SK-N-SH treated with all-trans-retinoic acid at 6 μM for 48 hours (cell line): ENCODE results near the gene CUEDC1.
"Not testable (repeated sequence)": the region's sequence is repeated elsewhere in the genome, so short reads cannot be mapped to it uniquely, and the experiment has no call there.

Experiments
- ATAC-seq: fragments of 200-7000 bp; cut with Tn5 transposase; 3 replicates; pipeline ENCODE4 v1.9.1; 2020; ENCODE audit warnings: mild to moderate bottlenecking, moderate library complexity
- BACH2 ChIP-seq: fragments of 250-450 bp; sonication (Bioruptor Pico); IDR thresholded peaks from 2 replicates; pipeline ENCODE4 v1.9.0; 2021; ENCODE audit warnings: mild to moderate bottlenecking, borderline replicate concordance
- CSDC2 ChIP-seq: fragments of 250-450 bp; sonication (Bioruptor Pico); IDR thresholded peaks from 2 replicates; pipeline ENCODE4 v1.5.0; 2020; ENCODE audit warnings: mild to moderate bottlenecking, moderate library complexity
- ESRRG ChIP-seq: fragments of 250-450 bp; sonication (Bioruptor Pico); IDR thresholded peaks from 2 replicates; pipeline ENCODE4 v1.6.1; 2021; ENCODE audit warnings: mild to moderate bottlenecking
- GLIS3 ChIP-seq: fragments of 250-450 bp; sonication (Bioruptor Pico); IDR thresholded peaks from 2 replicates; pipeline ENCODE4 v1.5.0; 2020; ENCODE audit warnings: mild to moderate bottlenecking, moderate library complexity
- OSR1 ChIP-seq: fragments of 250-450 bp; sonication (Bioruptor Pico); IDR thresholded peaks from 2 replicates; pipeline ENCODE4 v1.8.0; 2022; ENCODE audit warnings: moderate library complexity, mild to moderate bottlenecking, inconsistent platforms
- PPARA ChIP-seq: fragments of 250-450 bp; sonication (Bioruptor Pico); IDR thresholded peaks from 2 replicates; pipeline ENCODE4 v1.5.0; 2020; ENCODE audit warnings: mild to moderate bottlenecking, borderline replicate concordance
- RARB ChIP-seq: fragments of 250-450 bp; sonication (Bioruptor Pico); IDR thresholded peaks from 2 replicates; pipeline ENCODE4 v1.8.0; 2021; ENCODE audit warnings: mild to moderate bottlenecking, moderate library complexity
- SNAI2 ChIP-seq: fragments of 250-450 bp; sonication (Bioruptor Pico); IDR thresholded peaks from 2 replicates; pipeline ENCODE4 v1.5.0; 2020; ENCODE audit warnings: mild to moderate bottlenecking, moderate library complexity
- TCF4 ChIP-seq: fragments of 250-450 bp; sonication (Bioruptor Pico); IDR thresholded peaks from 2 replicates; pipeline ENCODE4 v1.8.0; 2021; ENCODE audit warnings: mild to moderate bottlenecking, moderate library complexity, borderline replicate concordance
- ZFP3 ChIP-seq: fragments of 250-450 bp; sonication (Bioruptor Pico); IDR thresholded peaks from 2 replicates; pipeline ENCODE4 v1.5.0; 2020; ENCODE audit warnings: mild to moderate bottlenecking, moderate library complexity
- ZFP30 ChIP-seq: fragments of 450-650 bp; formaldehyde crosslinking; IDR thresholded peaks from 2 replicates; pipeline ENCODE4 v1.5.0; 2022; ENCODE audit warnings: mild to moderate bottlenecking, moderate library complexity
- ZNF565 ChIP-seq: fragments of 450-650 bp; formaldehyde crosslinking; conservative IDR thresholded peaks from 2 replicates; pipeline ENCODE4 v1.5.0; 2020; ENCODE audit warnings: low read depth, mild to moderate bottlenecking, moderate library complexity
- TF ChIP-seq, protein P1 (sequence below): fragments of 250-450 bp; sonication (Bioruptor Pico); IDR thresholded peaks from 2 replicates; pipeline ENCODE4 v1.5.0; 2020; ENCODE audit warnings: mild to moderate bottlenecking, moderate library complexity
- TF ChIP-seq, protein P2 (sequence below): fragments of 250-450 bp; sonication (Bioruptor Pico); IDR thresholded peaks from 2 replicates; pipeline ENCODE4 v1.5.1; 2020; ENCODE audit warnings: low read depth, mild to moderate bottlenecking, moderate library complexity
- TF ChIP-seq, protein P3 (sequence below): fragments of 250-450 bp; sonication (Bioruptor Pico); IDR thresholded peaks from 2 replicates; pipeline ENCODE4 v1.8.0; 2020; ENCODE audit warnings: mild to moderate bottlenecking, moderate library complexity, borderline replicate concordance
- TF ChIP-seq, protein P4 (sequence below): fragments of 250-450 bp; sonication (Bioruptor Pico); IDR thresholded peaks from 2 replicates; pipeline ENCODE4 v1.8.0; 2021; ENCODE audit warnings: low read depth, mild to moderate bottlenecking, moderate library complexity, borderline replicate concordance

Gene CUEDC1

DNA sequence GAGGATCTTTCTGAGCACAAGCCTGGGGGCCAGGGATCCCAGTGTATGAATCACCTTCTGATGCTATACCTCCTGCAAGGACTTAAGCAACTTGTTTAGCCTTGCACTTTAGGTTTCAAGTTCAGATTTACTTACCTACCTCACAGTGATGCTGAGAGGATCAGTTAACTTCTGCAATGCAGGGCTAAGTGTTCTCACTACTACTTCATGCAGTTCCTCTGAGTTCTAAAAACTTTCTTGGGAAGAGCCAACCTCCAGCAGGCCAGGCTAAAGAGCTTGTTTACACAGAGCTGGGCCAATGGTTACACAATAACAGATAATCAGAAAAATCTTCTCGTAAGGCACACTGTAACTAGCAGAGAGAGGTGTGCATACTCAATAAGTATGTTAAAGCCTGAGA is 19.8 kb upstream of the CUEDC1 start:
- no peak for ATAC-seq

DNA sequence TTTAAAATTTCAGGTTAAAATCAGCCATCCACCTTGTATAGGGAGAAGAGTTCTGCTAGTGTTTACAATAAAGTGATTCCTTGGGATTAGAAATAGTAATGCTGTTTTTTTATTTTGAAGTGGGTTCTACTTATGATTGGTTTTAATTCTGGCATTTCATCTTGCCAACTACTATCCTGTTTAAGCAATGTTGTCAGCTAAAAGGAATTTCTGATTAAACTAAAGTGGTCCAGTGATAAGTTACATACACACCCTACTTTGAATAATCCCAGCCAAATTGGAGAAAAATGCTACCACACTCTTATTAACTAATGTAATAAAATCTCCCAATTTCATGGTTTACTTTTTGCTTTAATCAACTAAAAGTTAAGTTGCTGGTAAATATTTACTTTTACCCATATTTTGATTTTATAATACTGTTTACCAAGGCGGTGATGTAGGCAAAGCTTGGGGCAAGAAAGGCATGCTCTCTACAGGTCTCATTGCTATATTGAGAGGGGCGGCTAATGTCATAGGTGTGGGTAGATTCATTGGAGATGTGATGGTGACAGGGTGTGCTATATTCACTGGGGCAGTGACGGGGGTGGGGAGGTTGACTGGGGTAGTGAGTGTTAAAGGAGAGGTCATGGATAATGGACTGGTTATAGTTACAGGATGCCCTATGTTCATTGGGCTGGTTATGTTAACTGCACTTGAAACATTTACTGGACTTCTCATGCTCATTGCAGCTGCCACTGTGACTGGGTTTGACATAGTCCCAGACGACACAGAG is 19.0 kb upstream of the CUEDC1 start:
- ATAC-seq: not testable (repeated sequence)

More for the DNA sequence above, 19.8 kb upstream of the CUEDC1 start:
- TF ChIP-seq RARB (CRISPR knock-in tag) (no peak), SNAI2 (CRISPR knock-in tag) (no peak)

DNA sequence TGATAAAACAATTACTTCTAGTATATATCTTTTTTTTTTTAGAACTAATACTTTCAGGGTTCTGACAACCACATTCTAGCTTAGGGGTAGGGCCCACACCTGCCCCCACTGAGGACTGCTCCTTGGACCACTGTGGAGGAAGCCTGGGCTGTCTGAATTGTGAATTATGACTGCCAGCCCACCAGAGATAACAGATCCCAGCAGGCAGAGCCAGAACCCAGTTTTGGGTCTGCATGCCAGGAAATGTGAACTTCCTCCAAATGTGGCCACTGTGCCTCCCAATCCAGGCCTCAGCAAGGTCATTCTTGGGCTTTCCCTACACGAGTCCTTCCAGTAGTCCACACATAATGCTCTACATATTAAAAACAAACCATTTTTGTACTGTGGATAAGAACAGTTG is 16.9 kb upstream of the CUEDC1 start:
- TF ChIP-seq TCF4 (CRISPR knock-in tag): peak; percentile 26; the same call in 1 of the 2 replicates
- TF ChIP-seq GLIS3 (CRISPR knock-in tag): no peak

DNA sequence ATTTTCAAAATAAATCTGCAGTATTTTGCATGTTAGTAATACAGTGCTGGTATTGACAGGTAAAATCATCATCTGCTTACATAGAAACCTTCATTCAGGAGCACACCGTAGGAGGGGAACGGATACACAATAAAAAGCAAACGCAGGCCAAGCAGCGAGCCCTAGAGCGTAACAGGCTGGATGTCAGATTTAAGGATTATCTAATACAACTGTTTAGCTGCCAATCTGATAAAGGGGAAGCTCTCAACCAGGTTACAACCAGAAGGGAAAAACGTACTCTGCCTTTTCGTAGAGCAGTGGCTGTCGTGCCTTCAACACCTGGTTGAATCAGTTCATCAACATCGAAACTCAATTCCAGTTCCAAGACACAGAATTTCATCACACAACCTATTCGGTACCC is 16.4 kb upstream of the CUEDC1 start:
- ATAC-seq: no peak; the same call in 2 of the 3 replicates
- TF ChIP-seq, protein P1, sequence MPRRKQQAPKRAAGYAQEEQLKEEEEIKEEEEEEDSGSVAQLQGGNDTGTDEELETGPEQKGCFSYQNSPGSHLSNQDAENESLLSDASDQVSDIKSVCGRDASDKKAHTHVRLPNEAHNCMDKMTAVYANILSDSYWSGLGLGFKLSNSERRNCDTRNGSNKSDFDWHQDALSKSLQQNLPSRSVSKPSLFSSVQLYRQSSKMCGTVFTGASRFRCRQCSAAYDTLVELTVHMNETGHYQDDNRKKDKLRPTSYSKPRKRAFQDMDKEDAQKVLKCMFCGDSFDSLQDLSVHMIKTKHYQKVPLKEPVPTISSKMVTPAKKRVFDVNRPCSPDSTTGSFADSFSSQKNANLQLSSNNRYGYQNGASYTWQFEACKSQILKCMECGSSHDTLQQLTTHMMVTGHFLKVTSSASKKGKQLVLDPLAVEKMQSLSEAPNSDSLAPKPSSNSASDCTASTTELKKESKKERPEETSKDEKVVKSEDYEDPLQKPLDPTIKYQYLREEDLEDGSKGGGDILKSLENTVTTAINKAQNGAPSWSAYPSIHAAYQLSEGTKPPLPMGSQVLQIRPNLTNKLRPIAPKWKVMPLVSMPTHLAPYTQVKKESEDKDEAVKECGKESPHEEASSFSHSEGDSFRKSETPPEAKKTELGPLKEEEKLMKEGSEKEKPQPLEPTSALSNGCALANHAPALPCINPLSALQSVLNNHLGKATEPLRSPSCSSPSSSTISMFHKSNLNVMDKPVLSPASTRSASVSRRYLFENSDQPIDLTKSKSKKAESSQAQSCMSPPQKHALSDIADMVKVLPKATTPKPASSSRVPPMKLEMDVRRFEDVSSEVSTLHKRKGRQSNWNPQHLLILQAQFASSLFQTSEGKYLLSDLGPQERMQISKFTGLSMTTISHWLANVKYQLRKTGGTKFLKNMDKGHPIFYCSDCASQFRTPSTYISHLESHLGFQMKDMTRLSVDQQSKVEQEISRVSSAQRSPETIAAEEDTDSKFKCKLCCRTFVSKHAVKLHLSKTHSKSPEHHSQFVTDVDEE (CRISPR knock-in tag): 0 out of 2 replicates have a peak, but pooled peaks have one; percentile 24
- TF ChIP-seq, protein P2, sequence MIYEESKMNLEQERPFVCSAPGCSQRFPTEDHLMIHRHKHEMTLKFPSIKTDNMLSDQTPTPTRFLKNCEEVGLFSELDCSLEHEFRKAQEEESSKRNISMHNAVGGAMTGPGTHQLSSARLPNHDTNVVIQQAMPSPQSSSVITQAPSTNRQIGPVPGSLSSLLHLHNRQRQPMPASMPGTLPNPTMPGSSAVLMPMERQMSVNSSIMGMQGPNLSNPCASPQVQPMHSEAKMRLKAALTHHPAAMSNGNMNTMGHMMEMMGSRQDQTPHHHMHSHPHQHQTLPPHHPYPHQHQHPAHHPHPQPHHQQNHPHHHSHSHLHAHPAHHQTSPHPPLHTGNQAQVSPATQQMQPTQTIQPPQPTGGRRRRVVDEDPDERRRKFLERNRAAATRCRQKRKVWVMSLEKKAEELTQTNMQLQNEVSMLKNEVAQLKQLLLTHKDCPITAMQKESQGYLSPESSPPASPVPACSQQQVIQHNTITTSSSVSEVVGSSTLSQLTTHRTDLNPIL: peak; percentile 24; the same call in 1 of the 2 replicates
- no peak for TF ChIP-seq CSDC2 (CRISPR knock-in tag)
- no peak for TF ChIP-seq RARB (CRISPR knock-in tag)

More for the DNA sequence above, 16.9 kb upstream of the CUEDC1 start:
- ATAC-seq: no peak

DNA sequence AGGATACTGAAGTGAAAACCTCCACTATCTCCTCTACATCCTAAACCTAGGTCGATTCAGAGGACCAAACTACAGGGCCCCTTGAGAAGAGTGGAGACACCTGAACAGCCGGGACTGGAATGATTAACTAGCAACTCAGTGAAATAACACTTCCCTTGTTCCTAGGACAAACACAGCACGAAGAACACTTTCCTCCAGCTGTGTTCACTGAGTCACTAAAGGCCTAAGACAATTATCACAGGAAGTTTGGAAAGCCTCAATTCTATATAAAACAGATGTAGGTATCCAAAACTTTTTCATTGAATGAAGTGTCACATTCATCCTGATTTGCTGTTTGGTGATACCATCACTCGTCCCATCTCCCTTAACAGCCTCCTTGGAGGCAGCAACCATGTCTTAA is 15.5 kb upstream of the CUEDC1 start:
- TF ChIP-seq ZFP3 (CRISPR knock-in tag) (no peak), TCF4 (CRISPR knock-in tag) (0 out of 2 replicates have a peak, but pooled peaks have one; percentile 21)
- peak; percentile 62 for ATAC-seq

DNA sequence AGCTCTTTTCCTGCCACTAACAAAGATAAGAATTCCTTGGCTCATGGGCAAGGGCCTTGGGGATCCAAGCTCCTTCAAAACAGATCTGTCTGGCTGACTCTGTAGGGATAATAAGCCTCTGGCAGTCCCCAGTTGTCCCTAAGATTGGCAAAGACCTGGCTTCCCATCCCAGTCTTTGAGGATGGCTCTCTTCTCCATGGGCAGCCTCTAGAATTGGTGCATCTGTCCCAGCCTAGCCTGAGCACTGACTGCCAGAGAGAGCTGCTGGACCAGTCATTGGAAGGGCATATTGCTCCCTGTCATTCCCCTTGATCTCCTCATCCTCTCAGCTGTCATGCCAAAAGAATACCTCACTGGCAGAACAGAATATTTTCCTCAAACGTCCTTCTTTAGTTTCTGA is 13.2 kb upstream of the CUEDC1 start:
- TF ChIP-seq PPARA (no peak), ZFP30 (CRISPR knock-in tag) (no peak), BACH2 (no peak), CSDC2 (CRISPR knock-in tag) (no peak), OSR1 (CRISPR knock-in tag) (no peak), ESRRG (no peak), ZNF565 (no peak), TCF4 (CRISPR knock-in tag) (no peak)
- TF ChIP-seq, protein P3, sequence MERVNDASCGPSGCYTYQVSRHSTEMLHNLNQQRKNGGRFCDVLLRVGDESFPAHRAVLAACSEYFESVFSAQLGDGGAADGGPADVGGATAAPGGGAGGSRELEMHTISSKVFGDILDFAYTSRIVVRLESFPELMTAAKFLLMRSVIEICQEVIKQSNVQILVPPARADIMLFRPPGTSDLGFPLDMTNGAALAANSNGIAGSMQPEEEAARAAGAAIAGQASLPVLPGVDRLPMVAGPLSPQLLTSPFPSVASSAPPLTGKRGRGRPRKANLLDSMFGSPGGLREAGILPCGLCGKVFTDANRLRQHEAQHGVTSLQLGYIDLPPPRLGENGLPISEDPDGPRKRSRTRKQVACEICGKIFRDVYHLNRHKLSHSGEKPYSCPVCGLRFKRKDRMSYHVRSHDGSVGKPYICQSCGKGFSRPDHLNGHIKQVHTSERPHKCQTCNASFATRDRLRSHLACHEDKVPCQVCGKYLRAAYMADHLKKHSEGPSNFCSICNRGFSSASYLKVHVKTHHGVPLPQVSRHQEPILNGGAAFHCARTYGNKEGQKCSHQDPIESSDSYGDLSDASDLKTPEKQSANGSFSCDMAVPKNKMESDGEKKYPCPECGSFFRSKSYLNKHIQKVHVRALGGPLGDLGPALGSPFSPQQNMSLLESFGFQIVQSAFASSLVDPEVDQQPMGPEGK (CRISPR knock-in tag): no peak
- ATAC-seq: peak; percentile 7; the same call in 1 of the 3 replicates

DNA sequence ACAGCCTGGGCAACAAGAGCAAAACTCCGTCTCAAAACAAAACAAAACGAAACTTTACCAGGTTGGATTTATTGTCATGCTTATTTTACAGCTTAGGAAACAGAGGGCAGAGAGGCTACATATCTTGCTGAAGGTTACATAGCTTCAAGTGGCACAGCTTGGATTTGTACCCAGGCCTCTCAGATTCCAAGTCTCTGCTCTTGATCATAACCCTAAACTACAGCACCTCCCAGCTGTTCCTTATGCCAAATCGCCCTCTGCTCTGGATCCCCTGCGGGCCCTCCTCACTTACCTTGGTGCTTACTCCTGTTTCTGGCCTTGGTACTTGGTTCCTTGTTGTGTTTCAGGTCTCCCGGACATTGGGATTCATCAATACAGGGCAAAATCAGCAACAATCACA is 11.7 kb upstream of the CUEDC1 start:
- TF ChIP-seq, protein P4, sequence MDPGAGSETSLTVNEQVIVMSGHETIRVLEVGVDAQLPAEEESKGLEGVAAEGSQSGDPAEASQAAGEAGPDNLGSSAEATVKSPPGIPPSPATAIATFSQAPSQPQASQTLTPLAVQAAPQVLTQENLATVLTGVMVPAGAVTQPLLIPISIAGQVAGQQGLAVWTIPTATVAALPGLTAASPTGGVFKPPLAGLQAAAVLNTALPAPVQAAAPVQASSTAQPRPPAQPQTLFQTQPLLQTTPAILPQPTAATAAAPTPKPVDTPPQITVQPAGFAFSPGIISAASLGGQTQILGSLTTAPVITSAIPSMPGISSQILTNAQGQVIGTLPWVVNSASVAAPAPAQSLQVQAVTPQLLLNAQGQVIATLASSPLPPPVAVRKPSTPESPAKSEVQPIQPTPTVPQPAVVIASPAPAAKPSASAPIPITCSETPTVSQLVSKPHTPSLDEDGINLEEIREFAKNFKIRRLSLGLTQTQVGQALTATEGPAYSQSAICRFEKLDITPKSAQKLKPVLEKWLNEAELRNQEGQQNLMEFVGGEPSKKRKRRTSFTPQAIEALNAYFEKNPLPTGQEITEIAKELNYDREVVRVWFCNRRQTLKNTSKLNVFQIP (CRISPR knock-in tag): no peak
- TF ChIP-seq, protein P3 (CRISPR knock-in tag): no peak
- TF ChIP-seq, protein P2: no peak
- TF ChIP-seq BACH2: no peak
- no peak for ATAC-seq
